ENCODE data around the gene RBKS.
A peak's percentile ranks its signal among the peaks of the same experiment; 100 is the strongest.

RBKS gene

DNA sequence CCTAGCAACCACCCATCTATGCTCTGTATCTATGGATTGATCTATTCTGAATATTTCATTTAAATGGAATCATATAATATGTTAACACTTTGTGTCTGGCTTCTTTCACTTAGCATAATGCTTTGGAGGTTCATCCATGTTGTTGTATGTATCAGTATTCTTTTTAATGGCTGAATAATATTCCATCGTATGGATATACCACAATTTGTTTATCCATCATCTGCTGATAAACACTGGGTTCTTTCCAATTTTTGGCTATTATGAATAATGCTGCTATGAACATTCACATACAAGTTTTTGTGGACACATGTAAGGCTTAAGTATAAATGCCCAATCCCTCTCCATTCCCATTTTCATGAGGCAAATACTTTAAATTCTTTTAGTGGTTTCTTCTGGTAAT lies 65.8 kb downstream of the RBKS start:
- DNase-seq (ENCODE audit: low read depth), result no peak
- H3K4me3 ChIP-seq (ENCODE audit: low read depth, low read length), result no peak overlapping the region
- TF ChIP-seq, protein P1, sequence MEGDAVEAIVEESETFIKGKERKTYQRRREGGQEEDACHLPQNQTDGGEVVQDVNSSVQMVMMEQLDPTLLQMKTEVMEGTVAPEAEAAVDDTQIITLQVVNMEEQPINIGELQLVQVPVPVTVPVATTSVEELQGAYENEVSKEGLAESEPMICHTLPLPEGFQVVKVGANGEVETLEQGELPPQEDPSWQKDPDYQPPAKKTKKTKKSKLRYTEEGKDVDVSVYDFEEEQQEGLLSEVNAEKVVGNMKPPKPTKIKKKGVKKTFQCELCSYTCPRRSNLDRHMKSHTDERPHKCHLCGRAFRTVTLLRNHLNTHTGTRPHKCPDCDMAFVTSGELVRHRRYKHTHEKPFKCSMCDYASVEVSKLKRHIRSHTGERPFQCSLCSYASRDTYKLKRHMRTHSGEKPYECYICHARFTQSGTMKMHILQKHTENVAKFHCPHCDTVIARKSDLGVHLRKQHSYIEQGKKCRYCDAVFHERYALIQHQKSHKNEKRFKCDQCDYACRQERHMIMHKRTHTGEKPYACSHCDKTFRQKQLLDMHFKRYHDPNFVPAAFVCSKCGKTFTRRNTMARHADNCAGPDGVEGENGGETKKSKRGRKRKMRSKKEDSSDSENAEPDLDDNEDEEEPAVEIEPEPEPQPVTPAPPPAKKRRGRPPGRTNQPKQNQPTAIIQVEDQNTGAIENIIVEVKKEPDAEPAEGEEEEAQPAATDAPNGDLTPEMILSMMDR (conservative IDR thresholded peaks at IDR 0.05; ENCODE audit: low read depth, low read length), result no peak

DNA sequence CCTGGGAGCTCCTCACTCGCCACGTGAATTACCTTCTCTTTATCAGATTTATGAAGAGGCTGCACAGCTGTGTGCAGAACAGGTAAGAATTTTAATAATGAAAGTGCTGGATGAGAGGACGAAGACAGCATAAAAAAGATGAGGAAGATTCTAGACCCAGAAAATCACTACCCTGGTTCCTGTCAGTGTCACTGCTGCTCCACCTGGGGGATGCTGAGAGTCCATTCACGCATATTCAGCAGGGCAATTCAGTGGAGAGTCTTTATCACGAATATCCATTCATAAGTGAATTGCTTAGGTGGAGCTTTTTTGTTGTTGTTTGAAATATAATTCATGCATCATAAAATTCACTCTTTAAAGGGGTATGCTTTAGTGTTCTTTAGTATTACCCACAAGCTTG lies 66.6 kb downstream of the RBKS start:
- TF ChIP-seq, protein P1 (conservative IDR thresholded peaks at IDR 0.05; ENCODE audit: low read depth, low read length), result no peak
- no peak overlapping the region for H3K4me3 ChIP-seq (ENCODE audit: low read depth, low read length)
- DNase-seq (ENCODE audit: low read depth), result no peak

DNA sequence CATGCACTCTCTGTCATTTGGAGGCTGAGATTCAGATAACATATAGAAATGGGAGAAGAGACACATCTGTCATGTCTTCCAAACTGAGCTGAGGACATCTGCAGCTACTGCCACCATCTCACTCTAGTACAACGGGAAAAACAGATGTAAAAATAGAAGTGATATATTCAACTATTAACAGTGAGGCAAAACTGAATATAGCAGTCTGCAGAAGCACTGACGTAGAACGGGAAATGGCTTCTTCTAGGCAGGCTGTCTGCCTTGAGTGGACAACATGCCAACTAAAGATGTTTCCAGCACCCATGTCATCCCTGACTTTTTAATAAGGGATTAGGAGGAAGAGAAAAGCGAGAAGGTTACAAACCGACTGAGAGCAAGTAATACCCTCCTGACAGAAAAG lies 67.1 kb downstream of the RBKS start:
- no peak overlapping the region for H3K4me3 ChIP-seq (ENCODE audit: low read depth, low read length)
- TF ChIP-seq, protein P1 (conservative IDR thresholded peaks at IDR 0.05; ENCODE audit: low read depth, low read length), result no peak
- DNase-seq (ENCODE audit: low read depth), result no peak

DNA sequence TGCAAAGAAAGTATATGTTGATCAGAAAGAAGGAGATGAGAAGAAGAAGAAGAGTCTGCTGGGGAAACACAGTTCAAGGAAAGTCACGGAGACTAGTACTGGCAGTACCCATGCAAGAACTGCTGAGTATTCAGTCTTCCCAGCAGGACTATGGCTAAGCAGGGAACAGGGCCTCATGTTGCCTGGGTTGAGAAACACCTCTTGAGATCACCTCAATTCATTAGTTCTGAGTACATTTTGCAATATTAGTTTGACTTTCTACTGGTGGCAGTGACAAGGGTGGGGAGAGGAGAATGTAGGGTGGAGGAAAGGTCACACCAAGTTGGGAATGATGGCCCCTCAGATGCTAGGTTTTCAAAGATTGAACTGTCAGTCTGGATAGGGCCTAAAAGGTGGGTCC lies 68.1 kb downstream of the RBKS start:
- TF ChIP-seq, protein P1 (conservative IDR thresholded peaks at IDR 0.05; ENCODE audit: low read depth, low read length), result no peak
- DNase-seq (ENCODE audit: low read depth), result no peak
- H3K4me3 ChIP-seq (ENCODE audit: low read depth, low read length), result no peak overlapping the region

DNA sequence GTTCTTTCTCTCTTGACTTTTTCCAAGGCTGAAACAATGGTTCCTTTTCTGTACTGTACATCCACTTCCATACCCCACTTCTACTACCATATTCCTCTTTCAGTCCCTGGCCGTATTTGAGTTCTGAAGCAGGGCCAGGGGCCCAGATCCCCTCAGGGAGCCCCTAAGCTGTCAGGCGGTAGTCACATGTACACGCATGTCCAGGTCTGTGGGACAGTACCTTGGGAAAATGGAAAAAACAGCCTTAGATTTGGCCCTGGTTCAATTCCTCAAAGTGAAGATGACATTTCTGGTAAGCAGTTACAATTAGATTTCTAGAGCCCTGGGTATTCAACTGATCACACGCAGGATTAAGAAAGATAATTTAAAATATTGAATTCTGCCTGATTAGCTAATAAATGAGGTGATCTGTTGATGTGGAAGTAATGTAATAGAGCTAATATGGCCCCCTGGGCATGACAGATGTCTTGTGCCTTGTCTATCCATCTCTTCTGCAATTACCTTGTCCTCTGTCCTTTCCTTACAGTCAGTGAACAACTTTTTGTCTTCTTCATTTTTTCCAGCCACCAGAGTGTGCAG lies 74.2 kb downstream of the RBKS start:
- H3K4me3 ChIP-seq (ENCODE audit: low read depth, low read length), result no peak overlapping the region
- no peak for DNase-seq (ENCODE audit: low read depth)
- TF ChIP-seq, protein P1 (conservative IDR thresholded peaks at IDR 0.05; ENCODE audit: low read depth, low read length), result no peak

DNA sequence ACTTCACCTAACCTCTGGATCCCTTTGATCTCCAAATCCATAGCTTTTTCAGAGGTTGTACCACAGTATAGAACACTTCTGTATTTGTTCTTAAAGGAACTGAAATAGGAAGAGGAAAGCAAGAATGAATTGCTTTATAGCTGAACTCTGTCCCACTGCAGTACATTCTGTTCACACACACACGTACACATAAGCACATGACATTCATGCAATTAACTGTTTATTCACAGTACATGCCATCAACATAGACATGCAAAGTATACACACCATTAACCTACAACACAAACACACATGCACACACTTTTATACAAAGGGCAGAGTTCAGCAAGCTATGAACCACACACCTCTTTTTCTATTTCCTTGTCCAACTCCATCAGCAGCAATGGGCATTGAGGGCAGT lies 75.4 kb downstream of the RBKS start:
- no peak for DNase-seq (ENCODE audit: low read depth)
- no peak overlapping the region for H3K4me3 ChIP-seq (ENCODE audit: low read depth, low read length)
- TF ChIP-seq, protein P1 (conservative IDR thresholded peaks at IDR 0.05; ENCODE audit: low read depth, low read length), result no peak

DNA sequence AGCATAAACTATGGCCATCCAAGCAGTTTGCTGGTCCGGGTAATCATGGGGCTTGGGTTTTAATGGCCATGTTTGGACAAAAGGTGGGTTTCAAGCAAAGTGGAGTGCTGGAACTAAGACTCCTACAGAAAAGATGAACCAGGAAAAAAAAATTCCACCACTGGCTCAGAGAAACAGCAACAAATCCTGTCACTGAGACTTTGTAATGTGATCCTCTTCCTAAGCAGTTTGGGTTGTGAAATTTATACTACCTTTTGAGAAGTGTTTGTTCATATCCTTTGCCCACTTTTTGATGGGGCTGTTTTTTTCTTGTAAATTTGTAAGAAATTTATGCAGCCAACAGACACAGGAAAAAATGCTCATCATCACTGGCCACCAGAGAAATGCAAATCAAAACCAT lies 78.4 kb downstream of the RBKS start:
- TF ChIP-seq, protein P1 (conservative IDR thresholded peaks at IDR 0.05; ENCODE audit: low read depth, low read length), result no peak
- peak; percentile 26 for DNase-seq (ENCODE audit: low read depth)

More for the DNA sequence above, 78.4 kb downstream of the RBKS start:
- H3K4me3 ChIP-seq (ENCODE audit: low read depth, low read length), result no peak overlapping the region
